ENCODE data around the gene ATP6V0B. TPM values are rescaled to one million over a fixed set of nuclear protein-coding genes. Genes with fewer than 3 reads are reported as not detected.

The ATP6V0B gene
- total and polyA plus RNA-seq, 2 of the 13 experiments (the other 11 are each of a cell fraction or from before 2014, with no cell fraction given), result 157 to 161 TPM

- TF ChIP-seq THAP7 (CRISPR knock-in tag; IDR thresholded peaks at IDR 0.05), result peak; percentile 57; the same call in 1 of the 2 replicates
- no peak for TF ChIP-seq HNF1A (IDR thresholded peaks at IDR 0.05; ENCODE audit: low read depth)
- peak; percentile 39; the same call in 1 of the 2 replicates for TF ChIP-seq HNF1A (CRISPR knock-in tag; IDR thresholded peaks at IDR 0.05; ENCODE audit: borderline replicate concordance)
- no peak for TF ChIP-seq SPEN (CRISPR knock-in tag; IDR thresholded peaks at IDR 0.05; ENCODE audit: low read depth)
- TF ChIP-seq ZNF10 (CRISPR knock-in tag; IDR thresholded peaks at IDR 0.05; ENCODE audit: borderline replicate concordance, low read depth), result no peak
- TF ChIP-seq ZNF3 (CRISPR knock-in tag; IDR thresholded peaks at IDR 0.05), result no peak
- TF ChIP-seq NR2C2 (CRISPR knock-in tag; IDR thresholded peaks at IDR 0.05; ENCODE audit: borderline replicate concordance), result peak; percentile 74
- no peak for TF ChIP-seq CENPT (CRISPR knock-in tag; IDR thresholded peaks at IDR 0.05; ENCODE audit: low read depth)
- peak; percentile 29; the same call in 1 of the 2 replicates for TF ChIP-seq ZMAT3 (CRISPR knock-in tag; conservative IDR thresholded peaks at IDR 0.05)
- no peak for TF ChIP-seq IRX3 (CRISPR knock-in tag; IDR thresholded peaks at IDR 0.05; ENCODE audit: borderline replicate concordance, low read depth)
- peak; percentile 67 for TF ChIP-seq MED1 (CRISPR knock-in tag; IDR thresholded peaks at IDR 0.05)
- TF ChIP-seq MIXL1 (CRISPR knock-in tag; IDR thresholded peaks at IDR 0.05), result no peak
- no peak for TF ChIP-seq ZNF747 (CRISPR knock-in tag; IDR thresholded peaks at IDR 0.05; ENCODE audit: borderline replicate concordance)
- TF ChIP-seq SOX6 (IDR thresholded peaks at IDR 0.05), result no peak
- peak; percentile 74 for TF ChIP-seq SOX6 (CRISPR knock-in tag; IDR thresholded peaks at IDR 0.05)
- TF ChIP-seq SRY (CRISPR knock-in tag; IDR thresholded peaks at IDR 0.05), result peak; percentile 70; the same call in 1 of the 2 replicates
- no peak for TF ChIP-seq STAG1 (CRISPR knock-in tag; IDR thresholded peaks at IDR 0.05)
- TF ChIP-seq E2F5 (CRISPR knock-in tag; conservative IDR thresholded peaks at IDR 0.05), result no peak
- TF ChIP-seq ZNF777 (CRISPR knock-in tag; IDR thresholded peaks at IDR 0.05), result peak; percentile 79
- TF ChIP-seq TOE1 (CRISPR knock-in tag; IDR thresholded peaks at IDR 0.05), result no peak
- TF ChIP-seq TEF (CRISPR knock-in tag; IDR thresholded peaks at IDR 0.05), result no peak
- peak; percentile 82 for TF ChIP-seq HNF1B (CRISPR knock-in tag; IDR thresholded peaks at IDR 0.05)
- TF ChIP-seq ZNF367 (CRISPR knock-in tag; IDR thresholded peaks at IDR 0.05; ENCODE audit: borderline replicate concordance), result no peak
Measured at GRCh38 chr1:43991476-43992231, 16.9 kb downstream of the ATP6V0B start, which contains the start of gene CCDC24 (continued).

All from HepG2 (cell line).